Ovary (tissue), 3 donors: Measurements from ENCODE around the gene IGF2BP3.

Experiments
- POLR2A ChIP-seq: fragments of 450-650 bp; IDR thresholded peaks from one replicate; pipeline ENCODE4 v1.6.1; 2017; ENCODE audit warnings: antibody characterized with exemption, mild to moderate bottlenecking, moderate library complexity
- TF ChIP-seq, protein P1 (sequence below), 3 donors: fragments of 450-650 bp in 2 of 3; fragments of 200-600 bp in 1 of 3; IDR thresholded peaks; one replicate each; pipeline versions ENCODE4 v1.5.1 to v1.8.0; 2016 to 2022; ENCODE audit warnings: antibody characterized with exemption in 3 of 3, mild to moderate bottlenecking in 1 of 3
- donor health status: DM: no; HTN: no; CAD: no.

DNA sequence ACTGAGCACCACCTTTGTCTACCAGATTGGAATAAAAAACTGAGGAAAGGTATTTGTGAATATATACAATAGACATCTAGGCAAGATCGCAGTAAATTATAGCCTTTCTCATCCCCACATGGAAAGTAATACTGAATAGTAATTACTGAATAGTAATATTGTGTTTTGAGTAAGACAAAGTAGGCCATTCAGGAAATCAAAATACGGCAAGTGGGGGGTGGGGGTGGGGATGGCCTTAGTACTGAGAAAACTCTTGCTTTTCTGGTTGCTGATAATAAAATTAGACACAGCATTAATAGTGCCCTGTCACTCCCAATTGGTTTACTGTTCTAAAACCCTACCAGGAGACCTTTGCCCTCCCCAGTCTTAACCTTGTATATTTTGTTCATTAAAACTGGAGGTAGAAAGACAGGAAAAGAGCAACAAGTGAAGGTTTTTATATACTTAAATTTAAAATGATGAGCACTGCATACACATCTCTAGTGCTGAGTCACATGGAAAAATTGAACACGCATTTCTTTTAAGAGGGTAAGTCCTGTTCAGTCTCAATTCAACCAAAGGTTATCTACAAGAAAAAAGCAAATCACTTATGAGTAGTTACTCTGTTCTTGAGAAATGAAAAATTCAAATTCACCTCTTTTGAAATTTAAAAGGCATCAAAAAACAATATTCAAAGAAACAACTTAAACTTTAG lies 65.6 kb downstream of the IGF2BP3 start:
- TF ChIP-seq, protein P1, sequence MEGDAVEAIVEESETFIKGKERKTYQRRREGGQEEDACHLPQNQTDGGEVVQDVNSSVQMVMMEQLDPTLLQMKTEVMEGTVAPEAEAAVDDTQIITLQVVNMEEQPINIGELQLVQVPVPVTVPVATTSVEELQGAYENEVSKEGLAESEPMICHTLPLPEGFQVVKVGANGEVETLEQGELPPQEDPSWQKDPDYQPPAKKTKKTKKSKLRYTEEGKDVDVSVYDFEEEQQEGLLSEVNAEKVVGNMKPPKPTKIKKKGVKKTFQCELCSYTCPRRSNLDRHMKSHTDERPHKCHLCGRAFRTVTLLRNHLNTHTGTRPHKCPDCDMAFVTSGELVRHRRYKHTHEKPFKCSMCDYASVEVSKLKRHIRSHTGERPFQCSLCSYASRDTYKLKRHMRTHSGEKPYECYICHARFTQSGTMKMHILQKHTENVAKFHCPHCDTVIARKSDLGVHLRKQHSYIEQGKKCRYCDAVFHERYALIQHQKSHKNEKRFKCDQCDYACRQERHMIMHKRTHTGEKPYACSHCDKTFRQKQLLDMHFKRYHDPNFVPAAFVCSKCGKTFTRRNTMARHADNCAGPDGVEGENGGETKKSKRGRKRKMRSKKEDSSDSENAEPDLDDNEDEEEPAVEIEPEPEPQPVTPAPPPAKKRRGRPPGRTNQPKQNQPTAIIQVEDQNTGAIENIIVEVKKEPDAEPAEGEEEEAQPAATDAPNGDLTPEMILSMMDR (IDR thresholded peaks at IDR 0.05), result no peak
- TF ChIP-seq POLR2A, result no peak
